ENCODE data around the gene TPK1. TPM values are rescaled to one million over a fixed set of nuclear protein-coding genes. Genes with fewer than 3 reads are reported as not detected.

The TPK1 gene
- total RNA-seq, 1 experiment from 2014 or later = 3.3 TPM

- intact Hi-C loops (cut with micrococcal nuclease; ENCODE audit: unreplicated experiment) = no loop called here
- POLR2A ChIA-PET = interaction anchor here (0.6 kb wide), 1 partner anchor 474 kb away, joined by 5 read pairs; no protein-coding TSS in a partner anchor
Measured at GRCh38 chr7:144519925-144520324, 315.9 kb downstream of the TPK1 start.

DNA sequence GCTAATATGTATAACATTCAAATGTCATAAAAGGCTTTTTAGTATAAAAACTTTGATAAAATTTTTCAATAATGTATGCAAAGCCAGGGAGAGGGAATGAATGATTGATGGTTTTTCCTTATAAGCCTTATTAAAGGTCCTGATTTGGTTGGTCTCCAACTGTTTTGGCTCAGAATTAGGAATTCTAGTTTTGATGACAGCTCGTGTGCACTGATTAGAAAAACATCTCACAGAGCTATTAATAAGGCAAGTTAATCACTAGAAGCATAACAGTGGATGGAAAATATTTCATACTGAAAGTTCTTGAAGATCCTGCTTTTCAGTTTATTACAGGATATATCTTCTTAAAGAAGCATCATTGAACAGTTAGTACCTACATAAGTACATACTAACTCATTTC, 317.5 kb downstream of the TPK1 start:
- H3K27ac ChIP-seq (ENCODE audit: low read length) = no peak overlapping the region
- CTCF ChIA-PET = no interaction called here
- in situ Hi-C loops (cut with HindIII; ENCODE audit: low pct_unique_long_range_greater_than_20kb, low sequenced_read_pairs) (no loop called here), intact Hi-C loops (cut with micrococcal nuclease; ENCODE audit: unreplicated experiment) (no loop called here)
- TF ChIP-seq REST (IDR thresholded peaks at IDR 0.05; ENCODE audit: insufficient read depth in 1 of 2, low read depth in 2 of 2, low read length in 1 of 2) = no peak
- TF ChIP-seq POLR2AphosphoS5 (IDR thresholded peaks at IDR 0.05; ENCODE audit: low read depth, low read length) = no peak
- TF ChIP-seq, protein P1, sequence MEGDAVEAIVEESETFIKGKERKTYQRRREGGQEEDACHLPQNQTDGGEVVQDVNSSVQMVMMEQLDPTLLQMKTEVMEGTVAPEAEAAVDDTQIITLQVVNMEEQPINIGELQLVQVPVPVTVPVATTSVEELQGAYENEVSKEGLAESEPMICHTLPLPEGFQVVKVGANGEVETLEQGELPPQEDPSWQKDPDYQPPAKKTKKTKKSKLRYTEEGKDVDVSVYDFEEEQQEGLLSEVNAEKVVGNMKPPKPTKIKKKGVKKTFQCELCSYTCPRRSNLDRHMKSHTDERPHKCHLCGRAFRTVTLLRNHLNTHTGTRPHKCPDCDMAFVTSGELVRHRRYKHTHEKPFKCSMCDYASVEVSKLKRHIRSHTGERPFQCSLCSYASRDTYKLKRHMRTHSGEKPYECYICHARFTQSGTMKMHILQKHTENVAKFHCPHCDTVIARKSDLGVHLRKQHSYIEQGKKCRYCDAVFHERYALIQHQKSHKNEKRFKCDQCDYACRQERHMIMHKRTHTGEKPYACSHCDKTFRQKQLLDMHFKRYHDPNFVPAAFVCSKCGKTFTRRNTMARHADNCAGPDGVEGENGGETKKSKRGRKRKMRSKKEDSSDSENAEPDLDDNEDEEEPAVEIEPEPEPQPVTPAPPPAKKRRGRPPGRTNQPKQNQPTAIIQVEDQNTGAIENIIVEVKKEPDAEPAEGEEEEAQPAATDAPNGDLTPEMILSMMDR (IDR thresholded peaks at IDR 0.05) = no peak
- no peak for TF ChIP-seq TCF7L2 (IDR thresholded peaks at IDR 0.05; ENCODE audit: low read depth, low read length)
- TF ChIP-seq SIN3A (IDR thresholded peaks at IDR 0.05; ENCODE audit: borderline replicate concordance, insufficient read depth, low read depth, low read length) = no peak
- DNase-seq (ENCODE audit: low read depth, low spot score) (no peak), ATAC-seq (no peak)
- H3K9me3 ChIP-seq (ENCODE audit: control insufficient read depth, insufficient read depth, low read depth, low read length) = no peaks in the 10 kb centered on the region
- H3K4me3 ChIP-seq (ENCODE audit: low read depth in 2 of 2, low read length in 2 of 2) = no peak overlapping the region
- no peaks in the 10 kb centered on the region for H3K27me3 ChIP-seq (ENCODE audit: control insufficient read depth, insufficient read depth, low read length)
- no peaks in the 10 kb centered on the region; the same call in 1 of the 2 replicates for H3K36me3 ChIP-seq (ENCODE audit: control insufficient read depth, insufficient read depth, low read length)
- POLR2A ChIA-PET = no interaction called here
- no peaks in the 10 kb centered on the region for H3K4me1 ChIP-seq (ENCODE audit: control insufficient read depth, insufficient read depth, low read length)
- no TSS peak for BruUV-seq (replicated peaks)

More at GRCh38 chr7:144519925-144520324, 315.9 kb downstream of the TPK1 start:
- CTCF ChIA-PET = no interaction called here
- no peak overlapping the region for H3K4me3 ChIP-seq (ENCODE audit: low read depth in 2 of 2, low read length in 2 of 2)
- H3K4me1 ChIP-seq (ENCODE audit: control insufficient read depth, insufficient read depth, low read length) = no peaks in the 10 kb centered on the region
- TF ChIP-seq SIN3A (IDR thresholded peaks at IDR 0.05; ENCODE audit: borderline replicate concordance, insufficient read depth, low read depth, low read length) = no peak
- TF ChIP-seq, protein P1 (IDR thresholded peaks at IDR 0.05) = no peak
- TF ChIP-seq REST (IDR thresholded peaks at IDR 0.05; ENCODE audit: insufficient read depth in 1 of 2, low read depth in 2 of 2, low read length in 1 of 2) = no peak
- TF ChIP-seq TCF7L2 (IDR thresholded peaks at IDR 0.05; ENCODE audit: low read depth, low read length) = no peak
- no peak for TF ChIP-seq POLR2AphosphoS5 (IDR thresholded peaks at IDR 0.05; ENCODE audit: low read depth, low read length)
- no peak overlapping the region for H3K27ac ChIP-seq (ENCODE audit: low read length)
- no peak for ATAC-seq
- H3K27me3 ChIP-seq (ENCODE audit: control insufficient read depth, insufficient read depth, low read length) = no peaks in the 10 kb centered on the region
- BruUV-seq (replicated peaks) = no TSS peak
- no peak for DNase-seq (ENCODE audit: low read depth, low spot score)
- no peaks in the 10 kb centered on the region; the same call in 1 of the 2 replicates for H3K36me3 ChIP-seq (ENCODE audit: control insufficient read depth, insufficient read depth, low read length)
- no peaks in the 10 kb centered on the region for H3K9me3 ChIP-seq (ENCODE audit: control insufficient read depth, insufficient read depth, low read depth, low read length)
- in situ Hi-C loops (cut with HindIII; ENCODE audit: low pct_unique_long_range_greater_than_20kb, low sequenced_read_pairs) = no loop called here

Measured in Panc1 (cell line).